Measurements from ENCODE around the gene IMMP1L.

DNA sequence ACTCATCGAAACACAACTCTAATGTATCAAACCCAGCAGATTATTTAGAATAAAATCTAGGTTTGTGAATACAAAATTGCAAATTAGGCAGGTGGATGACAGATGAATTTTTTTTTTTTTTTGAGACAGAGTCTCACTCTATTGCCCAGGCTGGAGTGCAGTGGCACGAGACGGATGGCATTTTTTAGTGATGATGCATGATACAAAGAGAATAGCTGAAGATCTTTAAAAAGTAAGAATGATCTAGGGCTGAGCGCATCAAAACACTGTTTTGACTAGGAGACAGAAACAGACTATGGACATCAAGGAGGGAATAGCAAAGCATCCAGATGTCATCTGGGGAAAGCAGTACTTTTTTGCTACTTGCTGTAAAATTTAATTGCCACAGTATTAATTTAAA, 63.8 kb downstream of the IMMP1L start:
- TF ChIP-seq, protein P1, sequence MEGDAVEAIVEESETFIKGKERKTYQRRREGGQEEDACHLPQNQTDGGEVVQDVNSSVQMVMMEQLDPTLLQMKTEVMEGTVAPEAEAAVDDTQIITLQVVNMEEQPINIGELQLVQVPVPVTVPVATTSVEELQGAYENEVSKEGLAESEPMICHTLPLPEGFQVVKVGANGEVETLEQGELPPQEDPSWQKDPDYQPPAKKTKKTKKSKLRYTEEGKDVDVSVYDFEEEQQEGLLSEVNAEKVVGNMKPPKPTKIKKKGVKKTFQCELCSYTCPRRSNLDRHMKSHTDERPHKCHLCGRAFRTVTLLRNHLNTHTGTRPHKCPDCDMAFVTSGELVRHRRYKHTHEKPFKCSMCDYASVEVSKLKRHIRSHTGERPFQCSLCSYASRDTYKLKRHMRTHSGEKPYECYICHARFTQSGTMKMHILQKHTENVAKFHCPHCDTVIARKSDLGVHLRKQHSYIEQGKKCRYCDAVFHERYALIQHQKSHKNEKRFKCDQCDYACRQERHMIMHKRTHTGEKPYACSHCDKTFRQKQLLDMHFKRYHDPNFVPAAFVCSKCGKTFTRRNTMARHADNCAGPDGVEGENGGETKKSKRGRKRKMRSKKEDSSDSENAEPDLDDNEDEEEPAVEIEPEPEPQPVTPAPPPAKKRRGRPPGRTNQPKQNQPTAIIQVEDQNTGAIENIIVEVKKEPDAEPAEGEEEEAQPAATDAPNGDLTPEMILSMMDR (IDR thresholded peaks at IDR 0.05 in 4 of 5, conservative IDR thresholded peaks at IDR 0.05 in 1 of 5), result no peak
- no peak for TF ChIP-seq POLR2A (IDR thresholded peaks at IDR 0.05)

All from gastrocnemius medialis (tissue), 4 donors.